Epithelial cell of prostate (primary cell): ENCODE results near the gene TMEM54.

ENCODE experiments used
- DNase-seq: peaks from one replicate; pipeline ENCODE4 v3.0.0-alpha.2; 2011; ENCODE audit warnings: low read depth, low spot score
- H3K27ac ChIP-seq: fragments of 450-650 bp; 2 replicates; pipeline ENCODE4 v1.5.1; 2017; ENCODE audit warnings: mild to moderate bottlenecking

The TMEM54 gene

GRCh38 chr1:32868806-32869455 is 32.3 kb downstream of the TMEM54 start:
- H3K27ac ChIP-seq = no peak overlapping the region
- DNase-seq = no peak

GRCh38 chr1:32868085-32868484 is 33.1 kb downstream of the TMEM54 start:
- no peak for DNase-seq
- H3K27ac ChIP-seq = no peak overlapping the region

DNA sequence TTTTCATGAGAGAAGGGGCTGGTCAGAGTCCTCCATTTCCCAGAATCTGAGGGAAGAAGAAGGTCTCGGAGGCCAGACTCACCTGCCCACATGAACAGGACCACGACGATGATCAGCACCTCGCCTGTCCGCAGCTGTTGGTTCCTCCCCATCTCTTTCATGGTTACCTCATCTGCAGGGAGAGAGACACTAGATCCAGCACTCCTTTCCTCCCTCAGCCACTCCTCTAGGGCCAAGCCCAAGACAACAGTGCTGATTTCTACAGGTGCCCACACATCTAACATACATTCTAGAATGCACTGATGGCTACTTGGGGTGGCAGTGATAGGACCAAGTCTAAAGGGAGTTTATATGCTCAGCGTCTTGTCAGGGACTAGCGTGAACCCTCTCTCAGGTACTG is 33.5 kb downstream of the TMEM54 start:
- no peak for DNase-seq
- no peak overlapping the region for H3K27ac ChIP-seq

GRCh38 chr1:32867151-32867550 is 34.0 kb downstream of the TMEM54 start:
- DNase-seq = no peak
- H3K27ac ChIP-seq = no peak overlapping the region

GRCh38 chr1:32865639-32866405 is 35.4 kb downstream of the TMEM54 start:
- no peak for DNase-seq
- no peak overlapping the region for H3K27ac ChIP-seq

DNA sequence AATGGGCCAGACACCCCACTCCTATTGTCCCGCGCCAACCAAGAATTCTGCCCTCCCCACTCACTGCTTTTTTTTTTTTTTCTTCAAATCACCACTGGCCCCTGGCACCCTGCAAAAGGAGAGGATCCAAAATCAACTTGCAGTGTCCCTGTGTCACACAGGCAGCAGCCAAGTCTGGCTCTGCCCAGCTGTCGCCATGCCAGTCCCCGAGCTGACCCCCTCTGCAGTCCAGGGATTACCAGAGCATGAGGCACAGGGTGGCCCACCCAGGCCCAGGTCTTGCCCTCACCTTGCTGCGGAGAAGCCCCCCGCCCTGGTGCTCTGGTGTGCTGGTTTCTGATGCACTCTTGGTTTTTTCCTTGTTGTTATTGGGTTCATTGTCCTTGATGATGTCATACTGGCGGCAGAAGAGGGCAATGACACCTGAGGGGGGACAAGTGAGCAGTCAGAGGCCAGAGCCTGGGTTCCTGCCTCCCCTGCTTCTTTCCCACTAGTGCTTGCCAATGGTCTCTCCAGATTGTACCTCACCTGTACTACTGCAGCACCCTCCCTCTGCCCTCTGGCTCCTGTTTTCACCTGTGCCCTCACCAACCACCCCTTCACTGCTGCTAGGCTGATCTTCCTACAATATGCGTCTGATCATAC is 36.7 kb downstream of the TMEM54 start:
- DNase-seq = no peak
- H3K27ac ChIP-seq = no peak overlapping the region

GRCh38 chr1:32863881-32864245 is 37.3 kb downstream of the TMEM54 start:
- no peak for DNase-seq
- no peak overlapping the region for H3K27ac ChIP-seq

- no peak for DNase-seq
- H3K27ac ChIP-seq = no peak overlapping the region
Measured at GRCh38 chr1:32863218-32863880, 37.8 kb downstream of the TMEM54 start.

DNA sequence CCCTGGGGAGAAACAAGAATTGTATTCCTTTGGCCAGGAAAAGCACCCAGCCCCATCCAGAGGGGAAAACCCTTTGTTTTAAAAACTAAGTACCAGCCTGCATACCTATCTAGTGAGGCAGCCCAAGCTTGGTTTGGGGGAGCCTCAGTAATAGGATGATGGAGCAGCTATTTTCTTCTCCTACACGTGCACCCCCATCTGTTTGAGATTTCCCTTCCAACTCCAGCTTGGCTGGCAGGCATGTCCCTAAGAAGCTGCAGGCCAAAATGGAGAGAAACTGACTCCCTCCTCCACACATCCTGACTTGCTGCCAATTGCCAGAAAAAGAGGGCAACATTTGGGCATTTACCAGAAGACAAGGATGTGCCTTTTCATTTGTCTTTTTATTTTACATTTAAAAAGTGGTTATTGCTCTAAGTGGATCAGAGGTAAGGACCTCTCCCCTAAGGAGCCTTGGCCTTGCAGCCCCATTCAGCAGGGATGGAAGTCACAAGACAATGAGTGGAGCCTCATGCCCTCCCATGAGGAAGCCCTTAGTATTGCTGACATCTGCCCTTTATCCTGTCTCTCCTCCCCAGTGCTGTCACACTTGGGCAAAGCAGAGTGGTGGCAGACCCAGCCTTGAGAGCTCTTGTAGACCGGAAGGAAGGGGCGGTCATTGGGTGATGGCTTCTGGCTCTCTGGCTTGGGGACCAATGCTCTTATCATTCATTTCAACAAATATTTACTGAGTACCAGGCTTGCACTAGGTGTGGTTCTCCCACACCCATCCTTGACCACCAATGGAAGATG is 39.1 kb downstream of the TMEM54 start:
- no peak for DNase-seq
- H3K27ac ChIP-seq = no peak overlapping the region

DNA sequence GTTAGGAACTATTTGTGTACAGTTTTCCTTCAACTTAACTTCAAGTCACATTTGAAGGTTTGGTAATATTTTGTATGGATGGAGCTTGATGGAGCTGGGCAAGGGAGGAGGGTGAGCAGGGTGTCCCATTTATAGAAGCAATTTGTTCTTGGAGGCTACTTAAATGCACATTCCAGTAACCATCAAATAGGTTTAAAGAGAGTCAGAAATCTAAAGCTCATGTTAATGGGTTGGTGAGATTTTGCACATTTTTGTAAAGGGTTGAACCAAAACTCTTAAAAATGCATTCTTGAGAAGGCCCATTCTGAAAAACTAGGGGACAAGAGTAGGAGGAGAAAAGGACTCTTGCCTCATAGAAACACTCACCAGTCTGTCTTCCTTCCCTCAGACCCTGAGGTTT is 40.6 kb downstream of the TMEM54 start:
- no peak for DNase-seq
- H3K27ac ChIP-seq = no peak overlapping the region

GRCh38 chr1:32859915-32860314 is 41.3 kb downstream of the TMEM54 start:
- no peak overlapping the region for H3K27ac ChIP-seq
- no peak for DNase-seq

DNA sequence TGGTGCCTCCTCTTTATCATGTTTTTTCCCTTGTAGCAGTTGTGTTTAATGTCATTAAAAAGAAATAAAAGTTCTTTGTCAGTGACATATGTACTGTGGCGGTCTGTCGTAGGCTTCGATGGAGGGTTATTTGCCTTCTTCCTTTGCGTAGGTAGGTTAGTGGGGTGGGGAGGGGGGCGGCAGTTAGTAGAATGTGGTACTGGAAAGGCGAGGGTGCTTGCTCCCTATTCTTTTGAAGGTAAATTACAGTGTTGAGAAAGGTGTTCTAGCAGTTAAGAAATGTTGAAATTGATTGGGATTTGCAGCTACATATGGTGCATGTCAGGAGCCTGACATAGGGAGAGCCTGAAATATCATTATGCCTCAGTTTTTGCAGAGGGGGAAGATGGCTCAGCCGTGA is 42.4 kb downstream of the TMEM54 start:
- no peak for DNase-seq

GRCh38 chr1:32858136-32858535 is 43.1 kb downstream of the TMEM54 start:
- H3K27ac ChIP-seq = no peak overlapping the region
- no peak for DNase-seq

More for the DNA sequence above, 42.4 kb downstream of the TMEM54 start:
- H3K27ac ChIP-seq = no peak overlapping the region

- DNase-seq = no peak
- no peak overlapping the region for H3K27ac ChIP-seq
Measured at GRCh38 chr1:32855861-32856617, 45.1 kb downstream of the TMEM54 start.

DNA sequence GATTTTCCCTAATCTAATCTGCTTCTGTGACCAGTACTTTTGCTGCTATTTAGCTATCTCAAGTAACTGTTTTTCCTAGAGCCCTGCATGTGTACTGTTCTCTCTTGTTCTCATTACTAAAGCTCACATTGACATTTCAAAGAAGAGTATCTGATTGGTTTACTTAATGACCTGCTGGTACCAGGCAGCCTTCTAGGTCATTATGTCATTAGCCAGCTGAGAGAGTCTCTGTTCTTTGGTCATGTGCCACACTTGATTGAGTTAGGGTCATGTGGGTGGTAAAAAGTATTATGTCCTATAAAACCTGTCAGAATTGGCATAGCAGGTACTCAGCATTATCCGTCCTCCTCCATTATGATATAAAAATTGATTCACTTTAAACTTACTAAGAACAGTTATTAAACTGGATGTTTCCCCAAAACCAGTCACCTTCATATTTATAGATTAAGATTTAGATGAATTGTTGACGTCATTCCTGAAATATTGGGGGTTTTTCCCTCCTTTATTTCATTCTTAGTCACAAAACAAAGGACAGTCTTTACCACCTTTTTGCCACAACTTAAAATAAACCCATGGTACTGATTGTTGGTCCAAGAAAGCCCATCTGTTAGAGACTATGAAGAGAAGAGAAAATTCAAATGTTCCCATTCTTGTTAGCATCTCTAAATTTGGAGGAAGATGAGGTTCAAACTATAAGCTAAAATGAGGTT is 52.7 kb downstream of the TMEM54 start:
- DNase-seq = no peak
- H3K27ac ChIP-seq = no peak overlapping the region
